ELR (cell line): ENCODE measurements around the gene NBEA.
"Not testable (repeated sequence)": the region's sequence is repeated elsewhere in the genome, so short reads cannot be mapped to it uniquely, and the experiment has no call there.

Experiments used
- DNase-seq: peaks from one replicate; pipeline ENCODE4 v3.0.0-alpha.2; 2015; ENCODE audit warnings: low read depth

NBEA gene

GRCh38 chr13:35389535-35389934 is 447.5 kb downstream of the NBEA start:
- no peak for DNase-seq

- DNase-seq, result no peak
Observed at GRCh38 chr13:35392768-35393167, 450.7 kb downstream of the NBEA start.

GRCh38 chr13:35393886-35394285 is 451.8 kb downstream of the NBEA start:
- DNase-seq, result no peak

- DNase-seq, result not testable (repeated sequence)
Observed at GRCh38 chr13:35408285-35408684, 466.2 kb downstream of the NBEA start.

DNA sequence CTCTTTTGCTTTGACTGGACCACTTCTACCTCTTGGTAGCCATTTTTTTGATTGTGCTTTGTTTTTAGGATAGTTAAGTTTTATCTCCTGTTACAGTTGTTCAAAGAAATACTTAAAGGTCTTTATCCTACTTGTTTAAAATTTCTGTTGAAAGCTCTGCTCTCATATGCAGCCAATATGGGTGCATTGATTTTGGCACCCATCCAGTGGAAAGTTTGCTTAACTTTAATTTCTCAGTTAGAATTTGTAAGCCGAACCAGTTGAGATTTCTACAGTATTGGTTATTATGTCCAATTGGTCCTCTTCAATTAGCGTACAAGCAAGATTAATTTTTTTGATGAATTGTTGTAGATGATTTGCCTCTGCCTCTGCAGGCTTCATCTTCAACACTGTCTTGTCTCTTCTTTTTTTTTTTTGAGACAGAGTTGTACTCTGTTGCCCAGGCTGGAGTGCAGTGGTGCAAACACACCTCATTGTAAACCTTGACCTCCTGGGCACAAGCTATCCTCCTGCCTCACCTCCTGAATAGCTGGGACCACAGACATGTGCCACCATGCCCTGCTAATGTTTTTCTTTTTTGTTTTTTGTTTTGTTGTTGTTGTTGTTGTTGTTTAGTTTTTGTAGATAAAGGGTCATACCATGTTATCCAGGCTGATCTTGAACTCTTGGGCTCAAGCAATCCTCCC is 469.1 kb downstream of the NBEA start:
- DNase-seq, result no peak

DNA sequence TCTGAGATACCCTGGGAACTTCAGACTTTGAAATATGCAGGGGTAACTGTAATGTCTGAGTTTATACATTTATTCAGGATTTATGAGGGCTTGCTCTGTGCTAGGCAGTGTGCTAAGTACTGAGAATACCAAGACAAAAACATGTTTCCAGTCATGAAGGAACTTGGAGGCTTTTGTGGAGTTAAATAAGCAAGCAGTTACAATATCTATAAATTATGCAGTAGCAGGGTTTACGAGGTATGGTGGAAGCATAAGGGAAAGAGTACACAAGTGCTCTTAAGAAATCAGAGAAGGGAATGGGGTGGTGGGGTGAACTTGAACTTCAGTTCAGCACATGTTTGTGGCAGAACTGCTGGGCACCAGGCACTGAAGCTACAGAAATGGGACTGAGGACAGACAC is 506.4 kb downstream of the NBEA start:
- no peak for DNase-seq

DNA sequence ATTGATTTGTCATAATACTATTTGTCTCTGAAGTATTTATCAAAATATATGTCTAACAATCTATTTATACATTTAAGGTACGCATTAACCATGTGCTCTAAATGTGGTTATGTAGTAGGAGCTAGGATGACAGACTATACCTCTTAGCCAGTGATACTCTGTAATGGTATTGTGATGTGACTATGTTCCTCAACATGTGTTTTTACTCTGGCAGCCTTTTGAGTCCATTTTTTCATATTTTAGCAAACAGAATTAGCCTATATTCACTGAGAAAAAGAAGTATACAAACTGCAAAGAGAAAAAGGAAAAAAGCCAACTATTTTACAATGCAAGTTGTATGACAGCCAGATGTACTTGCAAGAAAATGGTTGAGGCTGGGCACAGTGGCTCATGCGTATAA is 507.8 kb downstream of the NBEA start:
- no peak for DNase-seq

DNA sequence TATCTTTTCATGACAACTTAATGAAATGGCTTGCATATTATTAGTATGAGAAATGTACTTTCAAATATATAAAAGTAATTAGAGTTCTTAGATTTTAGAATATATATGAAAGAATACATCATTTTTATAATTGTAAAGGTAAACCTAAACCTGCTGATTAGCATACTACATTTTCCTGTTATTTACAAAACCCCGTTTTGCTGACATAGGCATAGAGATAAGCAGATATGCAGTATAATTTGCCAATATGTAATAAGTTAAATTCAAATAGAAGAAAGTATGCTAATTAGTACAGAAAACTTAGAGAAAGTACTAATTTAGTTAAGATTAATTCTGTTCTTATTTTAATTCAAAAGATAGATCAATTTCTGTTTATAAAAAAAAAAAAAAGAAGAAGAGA is 513.0 kb downstream of the NBEA start:
- DNase-seq, result no peak

GRCh38 chr13:35457258-35457657 is 515.2 kb downstream of the NBEA start:
- DNase-seq, result no peak

DNA sequence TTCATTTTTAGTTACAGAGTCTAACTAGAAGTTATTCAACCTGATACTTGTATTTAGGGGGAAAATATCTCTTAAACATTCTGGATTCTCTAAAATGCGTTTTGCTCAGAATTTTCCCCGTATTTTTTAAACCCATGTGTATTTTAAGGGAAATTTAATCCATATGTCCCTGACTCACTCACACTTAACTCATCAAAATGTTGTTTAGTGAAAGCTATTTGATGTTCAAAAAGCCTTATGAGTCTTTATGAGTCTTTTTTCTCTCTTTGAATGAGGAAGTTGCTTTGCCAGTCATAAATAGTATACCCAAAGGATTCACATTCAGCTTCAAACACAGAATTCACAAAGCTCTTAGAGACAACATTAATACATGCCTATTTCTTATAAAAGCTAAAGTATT is 518.0 kb downstream of the NBEA start:
- peak; percentile 14 for DNase-seq

GRCh38 chr13:35465371-35465770 is 523.3 kb downstream of the NBEA start:
- DNase-seq, result no peak

GRCh38 chr13:35468195-35468594 is 526.1 kb downstream of the NBEA start:
- peak; percentile 51 for DNase-seq

- DNase-seq, result peak; percentile 41
Observed at GRCh38 chr13:35469806-35470525, 527.9 kb downstream of the NBEA start.

GRCh38 chr13:35470671-35471661 is 528.9 kb downstream of the NBEA start:
- DNase-seq, result peak; percentile 90

DNA sequence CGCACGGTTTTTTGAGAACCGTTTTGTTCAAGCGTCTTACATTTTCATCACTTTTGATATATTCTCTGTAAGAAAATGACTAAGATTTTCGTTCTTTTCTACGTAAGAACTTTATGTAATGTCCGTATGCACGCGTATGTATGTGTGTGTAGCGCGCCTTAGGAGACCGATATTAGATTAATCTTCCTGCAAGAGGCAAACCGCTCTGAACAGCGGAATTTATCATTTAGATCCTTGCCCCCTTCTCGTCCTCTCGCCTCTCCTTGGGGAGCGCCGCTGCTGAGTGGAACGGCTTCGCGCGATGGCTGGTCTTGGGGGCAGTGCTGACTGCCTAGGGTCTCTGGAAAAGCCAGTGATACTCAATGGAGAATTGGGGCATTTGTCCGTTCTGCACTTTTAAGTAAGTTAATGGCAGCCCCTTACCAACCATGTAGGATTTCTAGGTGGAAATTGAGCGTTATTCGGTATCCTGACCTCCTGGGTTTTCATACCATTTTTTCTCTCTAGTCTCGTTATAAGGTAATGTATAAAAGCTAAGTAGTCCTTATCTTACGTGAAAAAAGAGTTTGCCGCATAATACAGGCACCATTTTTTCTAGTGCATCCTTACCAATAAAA is 529.7 kb downstream of the NBEA start:
- DNase-seq, result peak; percentile 78

DNA sequence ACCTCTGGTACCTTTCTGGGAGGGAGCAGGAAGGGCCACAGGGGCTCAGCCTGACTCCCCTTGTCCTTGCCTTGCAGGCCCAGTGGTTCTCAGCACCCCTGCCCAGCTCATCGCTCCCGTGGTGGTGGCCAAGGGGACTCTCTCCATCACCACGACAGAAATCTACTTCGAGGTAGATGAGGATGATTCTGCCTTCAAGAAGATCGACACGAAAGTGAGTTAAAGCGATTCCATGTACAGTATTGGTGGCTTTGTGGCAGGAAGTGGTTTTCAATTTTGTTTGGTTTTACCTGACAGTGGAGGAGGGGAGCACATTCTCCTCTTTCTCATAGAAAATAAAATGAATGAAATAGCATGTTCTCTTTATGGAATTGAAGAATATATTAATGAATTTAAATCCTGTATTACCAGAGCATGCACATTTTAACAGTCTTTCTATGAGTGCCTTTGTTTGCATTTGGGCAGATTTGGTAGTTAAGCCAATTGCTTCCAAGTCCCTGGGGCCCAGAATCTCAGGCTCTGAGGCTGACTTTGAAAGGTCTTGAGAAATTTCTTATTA is 530.3 kb downstream of the NBEA start:
- peak; percentile 70 for DNase-seq

DNA sequence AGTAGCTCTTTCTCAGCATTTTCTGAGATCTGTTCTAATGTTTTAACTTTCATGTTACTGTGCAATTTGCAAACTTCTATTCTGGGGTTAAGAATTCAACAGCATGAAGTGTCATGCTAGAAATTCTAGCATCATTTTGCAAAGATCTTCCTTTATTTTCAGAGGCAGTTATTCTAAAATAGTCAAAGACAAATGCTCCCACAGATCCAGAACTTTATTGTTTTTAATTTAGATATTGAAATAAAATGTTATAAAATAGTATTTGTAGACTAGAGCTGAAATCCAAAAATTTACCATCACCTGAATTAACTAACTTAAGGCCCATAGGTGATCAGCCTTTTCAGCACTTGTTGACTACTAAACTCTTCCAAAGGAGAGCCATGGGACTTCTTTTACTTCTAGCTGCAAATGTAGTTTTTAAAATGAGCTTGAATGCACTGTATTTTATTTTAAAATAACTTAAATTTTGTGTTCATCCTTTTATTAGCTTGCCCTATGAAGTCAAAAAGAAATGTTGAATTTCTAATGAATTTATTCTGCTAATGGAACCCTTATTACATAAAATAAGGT is 531.2 kb downstream of the NBEA start:
- peak; percentile 34 for DNase-seq

- peak; percentile 27 for DNase-seq
Observed at GRCh38 chr13:35473802-35474201, 531.7 kb downstream of the NBEA start.

DNA sequence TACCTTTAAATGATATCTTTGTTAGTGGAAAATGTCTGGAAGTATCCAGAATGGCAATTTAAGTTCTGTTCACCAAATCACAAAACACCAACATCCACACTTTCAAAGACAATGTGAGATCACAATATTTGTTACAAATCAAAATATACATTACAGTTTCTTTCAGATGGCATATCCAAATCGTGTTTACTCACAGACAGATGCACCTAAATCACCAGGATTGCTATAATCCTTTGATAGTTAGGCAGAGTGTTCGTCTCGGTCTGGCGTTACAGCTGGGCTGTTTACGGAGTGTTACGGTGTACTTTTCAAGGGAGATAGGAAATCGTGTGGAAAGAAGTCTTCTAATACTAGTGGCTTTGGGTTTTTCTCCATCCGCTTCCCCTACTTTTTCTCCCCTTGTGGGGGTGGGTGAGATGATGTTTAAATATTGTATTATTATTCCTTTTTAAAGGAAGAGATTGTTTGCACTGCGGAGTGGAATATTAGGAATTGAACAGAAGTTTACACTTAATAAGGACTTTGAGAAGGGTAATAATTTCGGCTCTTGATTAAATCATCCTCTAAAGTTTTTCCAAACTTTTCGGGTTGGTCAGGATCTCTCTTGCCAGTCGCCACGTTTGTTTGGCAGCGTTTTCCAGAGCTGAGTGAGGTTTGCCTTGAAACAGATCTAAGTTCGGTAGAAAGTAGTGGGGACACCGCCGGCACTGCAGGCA is 532.6 kb downstream of the NBEA start:
- peak; percentile 56 for DNase-seq

GRCh38 chr13:35475212-35475959 is 533.3 kb downstream of the NBEA start:
- DNase-seq, result peak; percentile 86
